Smooth muscle cell (in vitro differentiated cells): ENCODE measurements around the gene MRC1. TPM values are rescaled to one million over a fixed set of nuclear protein-coding genes. Genes with fewer than 3 reads are reported as not detected.

ENCODE experiments used
- DNase-seq: peaks from one replicate; lab custom pipeline; 2025; ENCODE audit not compliant: unreplicated experiment; lab: John Stamatoyannopoulos, UW
- H2AFZ ChIP-seq: fragments of 200-600 bp; sonication (generic); 2 replicates; pipeline ENCODE4 v1.6.0; 2016; ENCODE audit warnings: antibody characterized with exemption, low read depth, mild to moderate bottlenecking
- H3F3A ChIP-seq: fragments of 200-600 bp; sonication (generic); 2 replicates; pipeline ENCODE4 v1.6.0; 2017; ENCODE audit warnings: antibody characterized with exemption, low read depth
- H3K27ac ChIP-seq: fragments of 200-600 bp; sonication (generic); 2 replicates; pipeline ENCODE4 v1.5.1; 2016; ENCODE audit warnings: low read depth, mild to moderate bottlenecking
- H3K27me3 ChIP-seq: fragments of 200-600 bp; sonication (generic); 2 replicates; pipeline ENCODE4 v1.6.1; 2016; ENCODE audit warnings: low read depth, mild to moderate bottlenecking
- H3K36me3 ChIP-seq: fragments of 200-600 bp; sonication (generic); 2 replicates; pipeline ENCODE4 v1.5.1; 2016; ENCODE audit warnings: low read depth
- H3K4me1 ChIP-seq: fragments of 200-600 bp; sonication (generic); 2 replicates; pipeline ENCODE4 v1.5.1; 2016; ENCODE audit warnings: low read depth
- H3K4me2 ChIP-seq: fragments of 200-600 bp; sonication (generic); 2 replicates; pipeline ENCODE4 v1.6.0; 2016; ENCODE audit warnings: mild to moderate bottlenecking
- H3K4me3 ChIP-seq: fragments of 200-600 bp; sonication (generic); 2 replicates; pipeline ENCODE4 v1.5.1; 2016; ENCODE audit warnings: mild to moderate bottlenecking
- H3K79me2 ChIP-seq: fragments of 200-600 bp; sonication (generic); 2 replicates; pipeline ENCODE4 v1.6.0; 2016; ENCODE audit warnings: low read depth, mild to moderate bottlenecking
- H3K9ac ChIP-seq: fragments of 200-600 bp; sonication (generic); 2 replicates; pipeline ENCODE4 v1.6.0; 2016; ENCODE audit warnings: low read depth
- H3K9me3 ChIP-seq: fragments of 200-600 bp; sonication (generic); replicated peaks from 2 replicates; pipeline ENCODE4 v1.5.1; 2016; ENCODE audit warnings: low read depth
- H4K20me1 ChIP-seq: fragments of 200-600 bp; sonication (generic); 2 replicates; pipeline ENCODE4 v1.6.0; 2016; ENCODE audit warnings: low read depth
- WGBS: methylation state at CpG from one replicate; pipeline ENCODE4 v1.1.7; 2016; ENCODE audit warnings: low lambda C conversion rate; 5-methylcytosine and 5-hydroxymethylcytosine counted together
- polyA plus RNA-seq: library from polyadenylated mRNA; unstranded; fragments of >200 nt; fragmentation: Nextera tagmentation; extraction: Ambion mirVana; gene quantifications from 2 replicates; pipeline ENCODE4 v1.2.1, GENCODE V29; 2016
- total RNA-seq: library from RNA; depleted of rRNA; stranded (reverse); fragments of >200 nt; gene quantifications from 2 replicates; pipeline ENCODE4 v1.2.3, GENCODE V29; 2014
- TF ChIP-seq, protein P1 (sequence below): fragments of 200-600 bp; sonication (generic); IDR thresholded peaks from 2 replicates; pipeline ENCODE4 v1.5.1; 2017; ENCODE audit warnings: borderline replicate concordance, mild to moderate bottlenecking, antibody characterized with exemption; ENCODE audit not compliant: insufficient read depth, poor library complexity, severe bottlenecking

Gene MRC1
- total and polyA plus RNA-seq, 2 experiments from 2014 or later: not detected

DNA sequence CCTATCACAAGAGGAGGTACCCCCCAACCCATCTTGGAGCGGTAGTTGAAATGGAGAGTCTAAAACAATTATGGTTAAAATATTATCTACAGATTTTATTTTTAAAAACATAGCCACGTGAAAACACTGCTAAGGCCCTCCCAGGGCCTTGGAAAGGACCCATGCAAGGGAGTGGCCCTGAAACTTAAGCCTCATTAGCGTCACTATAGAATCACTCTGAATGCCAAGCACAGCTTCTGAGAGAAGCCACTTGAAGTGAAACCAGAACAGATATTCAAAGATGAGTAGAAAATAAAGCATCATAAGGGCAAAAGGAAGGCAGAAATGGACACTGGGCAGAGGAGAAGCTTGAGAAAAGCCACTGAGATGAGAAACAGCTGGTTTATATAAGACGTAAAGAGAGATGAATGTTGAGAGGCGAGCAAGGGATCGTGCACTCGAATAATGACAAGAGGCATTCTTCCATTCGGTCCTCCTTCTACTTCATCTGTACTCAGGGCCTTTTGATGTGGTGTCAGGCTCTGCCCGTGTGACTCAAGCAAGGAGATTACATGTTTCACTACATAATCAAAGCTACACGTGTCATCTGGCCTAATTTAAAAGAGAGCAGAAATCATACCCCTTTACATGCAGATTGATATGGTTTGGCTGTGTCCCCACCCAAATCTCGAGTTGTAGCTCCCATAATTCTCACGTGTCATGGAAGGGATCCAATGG lies 109.2 kb downstream of the MRC1 start:
- H3K27me3 ChIP-seq: no peaks in the 10 kb centered on the region
- no peaks in the 10 kb centered on the region for H3F3A ChIP-seq
- H3K36me3 ChIP-seq: no peaks in the 10 kb centered on the region
- H3K4me3 ChIP-seq: no peak overlapping the region
- no peaks in the 10 kb centered on the region for H3K4me1 ChIP-seq
- no peak overlapping the region for H3K27ac ChIP-seq
- H3K79me2 ChIP-seq: no peaks in the 10 kb centered on the region
- DNase-seq: no peak
- no peaks in the 10 kb centered on the region for H3K9me3 ChIP-seq
- no peaks in the 10 kb centered on the region for H4K20me1 ChIP-seq
- 80% methylated on average over 12 of the region's 12 CpGs for WGBS
- no peak overlapping the region for H3K9ac ChIP-seq
- H2AFZ ChIP-seq: no peak overlapping the region
- TF ChIP-seq, protein P1, sequence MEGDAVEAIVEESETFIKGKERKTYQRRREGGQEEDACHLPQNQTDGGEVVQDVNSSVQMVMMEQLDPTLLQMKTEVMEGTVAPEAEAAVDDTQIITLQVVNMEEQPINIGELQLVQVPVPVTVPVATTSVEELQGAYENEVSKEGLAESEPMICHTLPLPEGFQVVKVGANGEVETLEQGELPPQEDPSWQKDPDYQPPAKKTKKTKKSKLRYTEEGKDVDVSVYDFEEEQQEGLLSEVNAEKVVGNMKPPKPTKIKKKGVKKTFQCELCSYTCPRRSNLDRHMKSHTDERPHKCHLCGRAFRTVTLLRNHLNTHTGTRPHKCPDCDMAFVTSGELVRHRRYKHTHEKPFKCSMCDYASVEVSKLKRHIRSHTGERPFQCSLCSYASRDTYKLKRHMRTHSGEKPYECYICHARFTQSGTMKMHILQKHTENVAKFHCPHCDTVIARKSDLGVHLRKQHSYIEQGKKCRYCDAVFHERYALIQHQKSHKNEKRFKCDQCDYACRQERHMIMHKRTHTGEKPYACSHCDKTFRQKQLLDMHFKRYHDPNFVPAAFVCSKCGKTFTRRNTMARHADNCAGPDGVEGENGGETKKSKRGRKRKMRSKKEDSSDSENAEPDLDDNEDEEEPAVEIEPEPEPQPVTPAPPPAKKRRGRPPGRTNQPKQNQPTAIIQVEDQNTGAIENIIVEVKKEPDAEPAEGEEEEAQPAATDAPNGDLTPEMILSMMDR: no peak
- H3K4me2 ChIP-seq: no peak overlapping the region

DNA sequence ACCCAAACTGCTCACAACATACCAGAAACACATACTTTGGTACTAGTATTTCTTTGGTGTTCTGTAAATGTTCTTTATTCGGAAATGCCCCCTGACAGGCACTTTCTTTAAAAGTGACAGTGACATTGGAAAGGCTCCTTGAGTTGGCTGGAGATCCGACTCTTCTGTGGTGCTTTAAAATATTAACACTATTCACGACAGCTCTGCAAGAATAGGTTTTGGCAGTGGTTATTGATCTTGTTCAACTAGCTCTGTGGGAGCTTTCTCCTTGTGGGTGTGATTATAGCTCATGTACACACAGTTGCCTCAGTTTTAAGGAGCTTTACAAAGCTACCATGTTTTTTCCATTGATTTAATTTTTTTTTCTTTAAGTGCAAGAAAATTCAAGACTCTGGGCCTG lies 112.2 kb downstream of the MRC1 start:
- Histone ChIP-seq H3K4me1 (no peaks in the 10 kb centered on the region), H3K79me2 (no peaks in the 10 kb centered on the region), H3K36me3 (no peaks in the 10 kb centered on the region), H4K20me1 (no peaks in the 10 kb centered on the region), H3F3A (no peaks in the 10 kb centered on the region), H2AFZ (no peak overlapping the region), H3K4me3 (no peak overlapping the region), H3K9me3 (no peaks in the 10 kb centered on the region), H3K9ac (no peak overlapping the region), H3K4me2 (no peak overlapping the region), H3K27ac (no peak overlapping the region), H3K27me3 (no peaks in the 10 kb centered on the region)
- DNase-seq: no peak
- 80% methylated on average over 3 of the region's 3 CpGs for WGBS
- TF ChIP-seq, protein P1: no peak

DNA sequence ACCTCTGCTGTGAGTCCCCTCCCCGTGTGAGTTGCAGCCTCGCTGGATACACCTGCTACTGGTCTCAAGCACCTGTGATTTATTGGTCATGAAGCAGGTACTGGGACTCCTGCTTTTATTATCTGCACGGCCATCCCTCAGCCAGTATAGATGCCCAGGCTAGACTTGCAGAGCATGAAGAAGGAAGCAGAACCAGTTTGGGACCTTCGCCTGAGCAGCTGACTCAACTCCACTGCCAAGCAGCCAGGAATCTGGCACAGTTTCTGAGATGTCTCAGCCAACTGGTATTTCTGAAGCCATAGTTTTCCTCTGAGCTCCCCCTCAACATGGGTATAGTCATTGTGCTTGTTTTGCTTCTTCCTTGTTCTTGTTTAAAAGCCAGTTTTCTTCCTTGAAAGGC lies 114.6 kb downstream of the MRC1 start:
- H3K36me3 ChIP-seq: no peaks in the 10 kb centered on the region
- DNase-seq: no peak
- no peaks in the 10 kb centered on the region for H3K79me2 ChIP-seq
- H3K9me3 ChIP-seq: no peaks in the 10 kb centered on the region
- H3K9ac ChIP-seq: no peak overlapping the region
- H3K4me3 ChIP-seq: no peak overlapping the region
- H3K4me2 ChIP-seq: no peak overlapping the region
- H3K27me3 ChIP-seq: no peaks in the 10 kb centered on the region
- 58% methylated on average over 4 of the region's 4 CpGs for WGBS
- TF ChIP-seq, protein P1: no peak
- no peaks in the 10 kb centered on the region for H3F3A ChIP-seq
- H3K27ac ChIP-seq: no peak overlapping the region
- H4K20me1 ChIP-seq: no peaks in the 10 kb centered on the region
- H3K4me1 ChIP-seq: no peaks in the 10 kb centered on the region
- no peak overlapping the region for H2AFZ ChIP-seq
